KOPT-K1 (cell line): ENCODE measurements around the gene CLEC6A.
"Not testable (repeated sequence)": the region's sequence is repeated elsewhere in the genome, so short reads cannot be mapped to it uniquely, and the experiment has no call there.

ENCODE experiments used
- H3K27ac ChIP-seq: fragments of 200-600 bp; sonication (generic); 2 replicates; pipeline ENCODE4 v1.5.1; 2016; ENCODE audit warnings: antibody characterized with exemption, mild to moderate bottlenecking, low read depth, low read length; ENCODE audit not compliant: poor library complexity, severe bottlenecking
- H3K36me3 ChIP-seq: fragments of 200-600 bp; sonication (generic); 2 replicates; pipeline ENCODE4 v1.5.1; 2017; ENCODE audit warnings: antibody characterized with exemption, mild to moderate bottlenecking, low read length, moderate library complexity; ENCODE audit not compliant: insufficient read depth
- H3K9me3 ChIP-seq: fragments of 200-600 bp; sonication (generic); 2 replicates; pipeline ENCODE4 v1.5.1; 2017; ENCODE audit warnings: antibody characterized with exemption, low read length, mild to moderate bottlenecking; ENCODE audit not compliant: insufficient read depth, poor library complexity, severe bottlenecking

Gene CLEC6A

DNA sequence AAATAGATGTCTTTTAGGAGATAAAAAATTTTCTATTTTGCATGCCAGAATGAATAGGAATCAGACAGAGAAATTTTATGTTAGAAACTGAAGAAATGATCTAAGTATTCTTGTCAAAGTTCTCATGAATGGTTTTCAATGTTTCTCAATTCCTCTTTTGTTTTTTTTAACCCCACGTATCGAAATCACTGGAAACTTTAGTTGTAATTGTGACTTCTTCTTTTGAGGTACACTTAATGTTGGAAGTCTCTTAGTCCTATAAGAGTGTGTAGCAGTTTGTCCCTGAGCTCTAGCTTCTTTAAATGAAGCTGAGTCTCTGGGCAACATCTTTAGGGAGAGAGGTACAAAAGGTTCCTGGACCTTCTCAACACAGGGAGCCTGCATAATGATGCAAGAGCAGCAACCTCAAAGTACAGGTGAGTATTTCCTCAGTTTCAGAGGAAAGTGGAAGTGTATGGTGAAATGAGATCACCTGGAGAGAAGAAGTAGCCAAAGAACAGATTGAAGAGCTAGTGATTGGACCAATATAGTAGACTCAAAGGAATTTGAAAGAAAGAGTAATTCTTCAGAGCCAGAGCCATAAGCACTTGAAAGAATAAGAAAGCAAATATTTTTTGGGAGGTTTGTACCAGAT, at the start of gene CLEC6A:
Gene CLEC6A, plus strand, starts transcription at position 236 of the 634 bp plus-strand sequence. Its CDS starts 150 bp downstream, at position 386.
- Histone ChIP-seq H3K9me3 (no peaks in the 10 kb centered on the region), H3K36me3 (no peaks in the 10 kb centered on the region), H3K27ac (no peak within 1 kb of the TSS)

GRCh38 chr12:8419576-8419975, 36.2 kb upstream of the CLEC6A start:
- H3K36me3 ChIP-seq, H3K9me3 ChIP-seq, H3K27ac ChIP-seq: not testable (repeated sequence)

DNA sequence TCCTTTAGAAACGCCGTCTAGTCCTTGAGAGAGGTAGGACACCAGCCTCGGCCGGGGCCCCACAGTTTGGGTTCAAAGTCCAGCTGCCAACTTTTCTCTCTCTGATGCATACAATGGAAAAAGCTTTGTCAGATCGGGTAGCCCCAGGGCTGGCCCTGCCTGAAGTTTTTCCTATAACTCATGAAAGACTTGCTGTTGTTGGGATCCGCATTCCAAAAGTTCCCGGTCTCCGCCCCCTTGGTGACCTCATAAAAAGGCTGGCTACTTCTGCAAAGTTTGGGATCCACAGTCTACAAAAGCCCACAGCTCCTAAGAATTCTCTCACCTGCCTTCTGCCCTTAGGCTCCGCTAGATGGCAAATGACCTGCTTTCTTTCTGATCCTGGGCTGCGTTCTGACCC, 35.3 kb upstream of the CLEC6A start:
- Histone ChIP-seq H3K9me3 (no peaks in the 10 kb centered on the region), H3K36me3 (no peaks in the 10 kb centered on the region), H3K27ac (no peak overlapping the region)

- H3K27ac ChIP-seq, H3K36me3 ChIP-seq, H3K9me3 ChIP-seq: not testable (repeated sequence)
Measured at GRCh38 chr12:8444536-8445278, 11.1 kb upstream of the CLEC6A start.

DNA sequence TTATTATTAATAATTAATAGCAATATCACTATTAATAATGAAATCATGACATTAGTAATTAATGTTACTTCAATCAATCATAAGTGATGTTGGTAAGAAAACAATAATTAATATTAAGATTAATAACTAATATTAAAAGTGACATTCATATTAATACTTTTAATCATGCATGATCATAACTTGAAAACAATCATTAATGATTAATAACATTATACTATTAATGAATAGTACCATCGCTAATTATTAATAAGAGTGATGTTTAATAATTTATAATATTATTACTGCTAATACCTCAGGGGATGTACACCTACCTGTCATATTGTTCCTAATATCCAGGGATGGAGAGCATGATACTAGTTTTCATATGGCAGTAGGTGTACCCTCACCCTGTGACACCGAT, 10.0 kb upstream of the CLEC6A start:
- Histone ChIP-seq H3K36me3 (no peaks in the 10 kb centered on the region), H3K9me3 (no peaks in the 10 kb centered on the region)

DNA sequence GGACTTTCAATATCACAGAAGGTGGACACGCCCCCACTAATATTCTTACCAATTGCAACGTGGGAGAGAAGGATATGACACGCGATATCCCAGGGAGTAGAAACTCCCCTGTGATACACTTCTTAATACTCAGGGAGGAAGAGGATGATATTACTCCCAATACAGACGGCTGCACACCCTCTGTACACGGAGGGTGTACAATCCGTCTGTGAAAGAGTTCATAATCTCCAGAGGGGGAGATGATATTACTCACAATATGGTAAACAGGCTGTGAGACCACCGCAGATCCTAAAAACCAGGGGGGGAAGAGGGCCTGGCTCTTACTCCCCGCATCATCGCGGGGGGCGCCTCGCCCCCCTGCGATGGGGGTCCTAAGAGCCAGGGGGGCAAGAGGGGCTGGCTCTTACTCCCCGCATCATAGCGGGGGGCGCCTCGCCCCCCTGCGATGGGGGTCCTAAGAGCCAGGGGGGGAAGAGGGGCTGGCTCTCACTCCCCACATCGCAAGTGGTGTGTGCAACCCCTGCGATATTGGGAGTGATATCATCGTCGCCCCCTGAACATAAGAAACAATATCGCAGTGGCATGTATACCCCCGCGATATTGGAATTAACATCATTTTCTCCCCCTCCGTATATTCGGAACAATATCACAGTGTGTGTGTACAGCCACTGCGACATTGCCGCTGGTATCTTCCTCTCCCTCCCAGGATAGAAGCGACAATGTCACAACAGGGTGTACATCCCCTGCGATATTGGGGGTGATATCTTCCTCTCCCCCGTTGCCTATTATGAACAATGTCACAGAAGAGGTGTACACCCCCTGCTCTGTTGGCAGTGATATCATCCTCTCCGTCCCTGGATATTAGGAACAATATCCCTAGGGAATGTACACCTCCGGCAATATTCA, 8.9 kb upstream of the CLEC6A start:
- Histone ChIP-seq H3K9me3 (no peaks in the 10 kb centered on the region), H3K36me3 (no peaks in the 10 kb centered on the region), H3K27ac (no peak overlapping the region)

More for the DNA sequence above, 10.0 kb upstream of the CLEC6A start:
- H3K27ac ChIP-seq: no peak overlapping the region

- no peak overlapping the region for H3K27ac ChIP-seq
- H3K36me3 ChIP-seq: no peaks in the 10 kb centered on the region
- no peaks in the 10 kb centered on the region for H3K9me3 ChIP-seq
Measured at GRCh38 chr12:8449355-8449859, 6.4 kb upstream of the CLEC6A start.

DNA sequence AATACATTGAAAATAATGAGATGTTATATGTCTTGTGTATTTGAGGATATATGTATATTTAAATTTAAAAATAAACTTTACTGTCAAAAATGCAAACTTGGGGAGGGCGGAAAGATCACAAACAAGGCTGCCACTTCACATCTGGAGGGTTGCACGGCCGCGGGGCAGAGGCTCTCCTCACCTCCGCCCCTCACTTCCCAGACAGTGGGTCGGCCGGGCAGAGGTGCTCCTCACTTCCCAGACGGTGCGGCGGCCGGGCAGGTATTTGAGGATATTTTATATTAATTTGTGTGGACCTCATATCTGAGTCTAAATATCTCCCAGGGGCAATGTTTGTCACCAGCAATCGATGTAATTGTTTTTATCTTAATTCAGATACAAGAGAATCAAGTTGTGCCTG, 3.7 kb upstream of the CLEC6A start:
- Histone ChIP-seq H3K9me3 (no peaks in the 10 kb centered on the region), H3K36me3 (no peaks in the 10 kb centered on the region), H3K27ac (no peak overlapping the region)

GRCh38 chr12:8453021-8453513, 2.7 kb upstream of the CLEC6A start:
- H3K36me3 ChIP-seq: no peaks in the 10 kb centered on the region

GRCh38 chr12:8453796-8454195, 2.0 kb upstream of the CLEC6A start:
- H3K36me3 ChIP-seq: no peaks in the 10 kb centered on the region
- H3K27ac ChIP-seq: no peak overlapping the region
- no peaks in the 10 kb centered on the region for H3K9me3 ChIP-seq

More at GRCh38 chr12:8453021-8453513, 2.7 kb upstream of the CLEC6A start:
- Histone ChIP-seq H3K27ac (no peak overlapping the region), H3K9me3 (no peaks in the 10 kb centered on the region)

DNA sequence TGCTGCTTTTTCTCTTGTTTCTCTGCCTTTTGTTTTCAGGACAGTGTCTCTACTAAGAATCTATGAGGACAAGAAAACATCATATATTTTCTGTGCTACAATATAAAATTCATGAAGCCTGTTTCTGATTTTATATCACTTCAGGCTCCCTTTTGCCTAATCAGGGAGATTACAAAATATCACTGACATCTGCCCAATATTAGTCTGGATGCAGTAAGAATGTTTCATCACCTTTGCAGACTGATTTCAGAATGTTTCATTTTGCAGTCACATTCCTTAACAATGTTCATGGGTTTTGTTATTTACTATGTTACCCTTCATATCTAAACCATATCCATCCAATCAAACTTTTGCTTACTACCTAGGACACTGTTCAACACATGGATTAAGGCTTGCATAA, 491 bp upstream of the CLEC6A start:
- no peaks in the 10 kb centered on the region for H3K36me3 ChIP-seq
- H3K9me3 ChIP-seq: no peaks in the 10 kb centered on the region
- no peak overlapping the region for H3K27ac ChIP-seq

DNA sequence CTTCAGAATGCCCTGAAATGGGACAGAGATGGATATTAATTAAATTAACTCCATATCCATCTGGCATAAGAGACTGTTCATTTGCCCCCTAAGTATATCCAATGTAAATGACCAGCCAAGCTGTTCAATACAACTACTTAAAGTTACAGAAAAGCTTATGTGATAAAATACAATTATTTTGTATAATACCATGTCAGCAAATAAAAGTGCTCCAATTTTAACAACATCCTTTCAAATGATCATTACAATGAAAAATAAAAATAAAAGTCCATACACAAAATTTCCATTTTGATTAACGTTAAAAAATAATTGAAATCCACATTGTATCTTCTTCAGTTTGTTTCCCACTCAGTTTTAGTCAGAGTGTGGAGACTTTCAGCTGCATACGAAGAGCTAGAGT, 5.7 kb downstream of the CLEC6A start:
- Histone ChIP-seq H3K27ac (no peak overlapping the region), H3K9me3 (no peaks in the 10 kb centered on the region), H3K36me3 (no peaks in the 10 kb centered on the region)

DNA sequence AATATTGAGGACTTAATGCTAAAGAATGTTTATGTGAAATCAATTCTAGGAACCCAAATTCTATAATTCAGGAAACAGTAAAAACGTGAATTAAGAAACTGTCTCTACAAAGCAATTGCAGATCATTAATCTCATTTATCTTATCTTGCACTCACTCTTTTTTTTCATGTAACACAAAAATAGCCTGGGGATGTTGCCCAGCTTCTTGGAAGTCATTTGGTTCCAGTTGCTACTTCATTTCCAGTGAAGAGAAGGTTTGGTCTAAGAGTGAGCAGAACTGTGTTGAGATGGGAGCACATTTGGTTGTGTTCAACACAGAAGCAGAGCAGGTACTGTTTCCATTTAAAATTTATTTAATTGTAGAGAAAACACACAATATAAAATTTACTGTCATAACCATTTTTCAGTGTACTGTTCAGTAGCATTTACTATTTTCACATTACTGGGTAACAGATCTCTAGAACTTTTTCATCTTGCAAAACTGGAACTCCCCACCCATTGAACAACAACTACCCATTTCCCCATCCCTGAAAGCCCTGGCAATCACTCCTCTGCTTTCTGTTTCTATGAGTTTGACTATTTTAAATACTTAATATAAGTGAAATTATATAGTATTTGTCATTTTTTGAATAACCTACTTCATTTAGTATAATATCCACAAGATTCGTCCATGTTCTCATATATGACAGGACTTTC, 9.7 kb downstream of the CLEC6A start:
- peaks cover 9% of the 10 kb centered on the region for H3K9me3 ChIP-seq
- H3K27ac ChIP-seq: no peak overlapping the region
- H3K36me3 ChIP-seq: no peaks in the 10 kb centered on the region

DNA sequence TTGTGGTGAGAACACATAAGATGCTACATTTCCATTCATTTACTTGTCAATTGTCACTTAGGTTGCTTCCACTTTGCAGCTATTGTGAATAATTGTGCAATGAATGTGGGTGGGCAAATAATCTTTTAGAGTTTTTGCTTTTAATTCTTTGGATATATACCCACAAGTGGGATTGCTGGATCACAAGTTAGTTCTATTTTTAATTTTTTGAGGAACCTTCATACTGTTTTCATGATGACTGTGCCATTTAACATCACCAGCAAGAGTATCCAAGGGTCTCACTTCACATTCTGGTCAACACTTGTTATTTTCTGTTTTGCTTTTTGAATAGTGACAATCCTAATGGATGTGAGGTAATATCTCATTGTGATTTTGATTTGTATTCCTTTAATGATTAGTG, 10.5 kb downstream of the CLEC6A start:
- peaks cover 9% of the 10 kb centered on the region for H3K9me3 ChIP-seq
- no peak overlapping the region for H3K27ac ChIP-seq
- no peaks in the 10 kb centered on the region for H3K36me3 ChIP-seq
